ENCODE data around the gene DDR1. TPM values are rescaled to one million over a fixed set of nuclear protein-coding genes. Genes with fewer than 3 reads are reported as not detected.
A peak's percentile ranks its signal among the peaks of the same experiment; 100 is the strongest.
"Not testable (repeated sequence)": the region's sequence is repeated elsewhere in the genome, so short reads cannot be mapped to it uniquely, and the experiment has no call there.

Gene DDR1
- polyA plus RNA-seq (2014; cell fraction: cytosol; rRNA removed) = 14.3 and 120 TPM in 2 replicates
- polyA plus RNA-seq (2014; cell fraction: nucleus; rRNA removed) = 20.8 and 26.1 TPM in 2 replicates

DNA sequence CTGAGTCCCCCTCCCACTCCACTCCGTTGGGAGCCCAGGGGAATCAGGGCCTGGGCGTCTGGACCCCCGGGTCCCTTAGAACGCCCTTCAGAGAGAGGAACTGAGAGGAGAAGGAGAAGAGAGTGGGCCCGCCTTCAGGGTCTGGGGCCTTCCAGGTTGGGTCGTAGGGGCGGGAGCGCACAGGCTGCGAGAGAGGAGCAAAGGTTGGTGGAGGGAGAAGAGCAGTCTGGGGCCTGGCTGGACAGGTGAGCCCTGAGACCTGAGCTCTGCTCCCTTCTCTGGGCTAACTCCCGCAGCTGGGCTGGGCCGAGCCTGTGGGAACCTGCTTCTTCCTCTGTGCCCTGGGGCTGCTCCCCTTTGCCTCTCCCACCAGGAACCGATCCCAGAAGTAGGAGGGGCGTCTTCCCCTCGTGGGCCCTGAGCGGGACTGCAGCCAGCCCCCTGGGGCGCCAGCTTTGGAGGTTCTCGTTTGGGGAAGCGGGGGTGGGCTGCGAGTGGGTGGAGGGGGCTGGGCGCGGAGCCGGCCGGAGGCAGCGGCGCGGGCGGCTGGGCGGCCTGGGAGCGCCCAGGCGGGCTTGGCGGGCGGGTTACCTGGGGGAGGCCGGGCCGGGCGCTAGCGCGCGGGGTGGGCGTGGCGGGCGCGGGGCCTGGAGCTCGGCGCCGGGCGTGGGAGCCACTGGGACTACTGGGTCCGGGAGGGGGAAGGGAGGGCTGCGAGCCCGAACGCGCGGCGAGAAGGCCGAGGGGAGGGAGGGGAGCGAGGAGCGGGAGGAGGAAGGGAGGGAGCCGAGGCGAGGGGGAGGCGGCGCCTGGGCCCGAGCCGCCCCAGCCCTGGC, at the start of gene DDR1:
Gene DDR1 (plus strand): TSS at position 835 of the 836 bp plus-strand sequence. CDS start 4,211 bp downstream, outside the sequence.
- peak; percentile 24 for DNase-seq (ENCODE audit: low spot score)

DNA sequence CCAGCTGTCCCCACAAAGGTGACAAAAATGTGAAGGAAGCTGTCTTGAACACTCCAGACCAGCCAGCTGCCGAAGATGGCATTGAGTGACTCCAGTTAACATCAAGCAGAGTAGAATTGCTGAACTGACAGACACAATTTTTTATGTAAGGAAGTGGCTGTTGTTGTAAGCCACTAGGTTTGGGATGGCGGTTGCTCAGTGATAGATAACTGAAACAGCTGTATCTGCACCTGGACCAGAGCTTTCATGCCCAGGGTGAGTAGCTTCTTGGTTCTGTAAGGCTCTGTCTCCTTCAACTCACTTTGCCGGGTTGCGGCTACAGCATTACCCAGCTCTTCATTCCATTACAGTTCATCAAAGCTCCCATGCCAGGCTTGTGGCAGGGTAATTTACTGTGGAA, 49.7 kb upstream of the DDR1 start:
- no peak for DNase-seq (ENCODE audit: low spot score)

- DNase-seq (ENCODE audit: low spot score) = no peak
Observed at GRCh38 chr6:30835576-30835975, 48.7 kb upstream of the DDR1 start.

DNA sequence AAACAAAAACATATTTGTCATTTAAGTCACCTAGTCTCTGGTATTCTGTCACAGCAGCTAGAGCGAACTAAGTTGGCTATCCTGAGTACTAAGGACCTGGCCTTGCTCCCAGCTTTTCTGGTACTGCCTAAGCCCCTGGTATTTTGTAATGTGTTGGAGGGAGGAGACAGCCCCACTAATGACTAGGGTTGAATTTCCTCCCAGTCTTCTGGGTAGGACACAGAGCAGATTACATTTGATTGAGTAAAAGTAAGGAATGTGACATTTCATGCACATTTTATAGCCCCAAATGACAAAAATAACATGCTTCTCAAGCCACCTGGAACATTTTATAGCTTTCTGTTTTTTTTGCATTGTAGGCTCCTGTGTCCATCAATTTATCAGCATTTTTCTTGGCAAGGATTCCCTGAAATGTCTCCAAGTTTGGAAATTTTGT, 47.9 kb upstream of the DDR1 start:
- no peak for DNase-seq (ENCODE audit: low spot score)

- DNase-seq (ENCODE audit: low spot score) = no peak
Observed at GRCh38 chr6:30836957-30837356, 47.4 kb upstream of the DDR1 start.

- no peak for DNase-seq (ENCODE audit: low spot score)
Observed at GRCh38 chr6:30837432-30837831, 46.9 kb upstream of the DDR1 start.

GRCh38 chr6:30837870-30838269, 46.4 kb upstream of the DDR1 start:
- DNase-seq (ENCODE audit: low spot score) = no peak

DNA sequence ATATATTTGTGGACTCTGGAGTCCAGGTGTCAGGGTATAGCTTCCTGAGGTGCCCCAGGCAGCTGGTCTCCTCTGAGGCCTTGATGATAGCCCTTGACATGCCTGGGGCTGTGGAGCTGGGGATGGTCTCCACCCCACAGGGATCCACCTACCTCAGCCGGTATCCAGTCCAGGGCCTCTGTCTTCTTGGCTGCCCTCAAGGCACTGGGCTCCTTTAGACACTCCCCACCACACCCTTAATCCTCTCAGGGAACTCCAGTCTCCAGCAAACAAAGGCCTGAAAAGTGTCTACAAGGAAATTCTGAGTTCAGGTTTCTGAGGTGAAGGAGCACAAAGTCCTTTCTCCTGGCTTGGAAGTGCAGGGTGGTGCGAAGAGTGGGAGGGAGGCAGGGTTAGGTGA, 44.6 kb upstream of the DDR1 start:
- no peak for DNase-seq (ENCODE audit: low spot score)

DNA sequence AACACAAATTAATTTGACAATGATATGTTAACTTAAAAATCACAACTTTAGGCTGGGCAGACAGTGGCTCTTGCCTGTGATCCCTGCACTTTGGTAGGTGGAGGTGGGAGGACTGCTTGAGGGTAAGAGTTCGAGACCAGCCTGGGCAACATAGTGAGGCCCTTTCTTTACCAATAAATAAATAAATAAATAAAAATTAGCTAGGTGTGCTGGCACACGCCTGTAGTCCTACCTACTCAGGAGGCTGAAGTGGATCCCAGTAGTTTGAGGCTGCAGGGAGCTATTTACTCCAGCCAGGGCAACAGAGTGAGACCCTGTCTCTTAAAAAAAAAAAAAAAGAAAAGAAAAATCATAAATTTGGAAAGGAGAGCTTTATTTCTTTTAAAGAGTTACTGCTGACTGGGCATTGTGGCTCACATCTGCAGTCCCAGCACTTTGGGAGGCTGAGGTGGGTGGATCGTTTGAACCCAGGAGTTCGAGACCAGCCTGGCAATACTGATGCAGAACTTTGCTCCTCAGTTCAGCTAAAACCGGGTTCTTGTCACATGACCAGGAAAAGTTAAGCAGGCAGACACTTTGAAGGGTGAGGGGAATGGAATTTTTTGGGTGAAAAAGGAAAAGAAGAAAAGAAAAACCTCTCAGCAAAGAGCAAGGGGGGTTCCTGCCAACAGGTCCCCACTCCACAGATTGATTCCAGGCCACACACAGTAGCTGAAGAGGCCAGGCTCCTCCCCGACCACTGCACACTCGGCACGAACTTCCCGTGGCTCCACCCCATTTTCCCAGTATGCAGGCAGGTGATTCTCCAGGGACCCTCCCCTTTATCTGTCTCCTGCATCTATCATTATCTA, 44.0 kb upstream of the DDR1 start:
- no peak for DNase-seq (ENCODE audit: low spot score)

- no peak for DNase-seq (ENCODE audit: low spot score)
Observed at GRCh38 chr6:30840935-30841643, 43.2 kb upstream of the DDR1 start.

- DNase-seq (ENCODE audit: low spot score) = no peak
Observed at GRCh38 chr6:30841644-30842504, 42.4 kb upstream of the DDR1 start.

GRCh38 chr6:30842754-30843610, 41.3 kb upstream of the DDR1 start:
- peak; percentile 84 for DNase-seq (ENCODE audit: low spot score)

DNA sequence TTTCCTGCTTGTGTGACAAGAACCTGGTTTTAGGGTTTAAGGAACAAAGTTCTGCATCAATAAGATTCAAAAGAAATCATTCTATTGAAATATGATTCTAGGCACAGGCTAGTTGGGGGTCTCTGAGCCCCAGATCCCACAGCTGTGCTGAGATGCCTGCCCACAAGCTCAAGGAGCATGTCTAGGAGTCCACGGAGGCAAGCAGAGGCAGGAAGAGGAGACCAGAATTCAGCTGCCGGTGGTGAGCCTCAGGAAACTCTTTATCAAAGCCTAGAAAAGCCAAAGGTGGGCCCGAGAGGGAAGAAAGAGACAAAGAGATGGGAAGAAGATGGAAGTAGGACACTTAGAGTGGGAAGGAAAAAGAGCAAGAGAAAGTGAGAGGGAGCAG, 40.7 kb upstream of the DDR1 start:
- DNase-seq (ENCODE audit: low spot score) = no peak

DNA sequence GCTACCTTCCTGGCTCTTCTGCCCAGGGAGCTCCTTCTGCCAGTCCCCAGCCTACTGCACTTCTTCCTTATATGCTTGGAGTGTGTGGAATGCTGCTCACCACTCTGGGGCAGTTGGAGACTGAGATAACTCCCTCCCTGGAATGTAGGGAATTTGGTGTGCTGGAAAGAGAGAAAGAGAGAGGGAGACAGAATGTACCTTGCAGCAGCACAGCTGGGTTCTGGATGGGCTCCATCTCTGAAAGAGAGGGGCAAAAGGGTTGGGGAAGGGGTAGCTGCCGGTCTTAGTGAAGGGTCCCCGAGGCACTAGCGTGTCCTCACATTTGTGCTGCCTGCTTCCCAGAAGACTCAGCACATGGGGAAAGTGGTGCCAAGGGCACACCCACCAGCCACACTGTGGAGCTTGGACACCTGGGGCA, 40.2 kb upstream of the DDR1 start:
- DNase-seq (ENCODE audit: low spot score) = no peak

- DNase-seq (ENCODE audit: low spot score) = no peak
Observed at GRCh38 chr6:30845183-30845582, 39.1 kb upstream of the DDR1 start.

GRCh38 chr6:30847421-30847970, 36.8 kb upstream of the DDR1 start:
- DNase-seq (ENCODE audit: low spot score) = no peak

GRCh38 chr6:30847971-30848436, 36.3 kb upstream of the DDR1 start:
- DNase-seq (ENCODE audit: low spot score) = no peak

GRCh38 chr6:30849903-30850651, 34.2 kb upstream of the DDR1 start:
- no peak for DNase-seq (ENCODE audit: low spot score)

GRCh38 chr6:30852459-30852858, 31.9 kb upstream of the DDR1 start:
- DNase-seq (ENCODE audit: low spot score) = not testable (repeated sequence)
